Choroid plexus epithelial cell (primary cell): ENCODE results near the gene ALDH3B1.
A peak's percentile ranks its signal among the peaks of the same experiment; 100 is the strongest.
"Not testable (repeated sequence)": the region's sequence is repeated elsewhere in the genome, so short reads cannot be mapped to it uniquely, and the experiment has no call there.

Experiments used
- DNase-seq: peaks from one replicate; pipeline ENCODE4 v3.0.0-alpha.2; 2010; ENCODE audit warnings: low read depth
- H3K4me3 ChIP-seq: 2 replicates; pipeline ENCODE4 v1.5.1; 2011; ENCODE audit warnings: low read depth, mild to moderate bottlenecking, control low read depth, low read length, moderate library complexity
- TF ChIP-seq, protein P1 (sequence below): conservative IDR thresholded peaks from 2 replicates; pipeline ENCODE4 v1.5.1; 2011; ENCODE audit warnings: low read depth, mild to moderate bottlenecking, control low read depth, inconsistent platforms, low read length, moderate library complexity

The ALDH3B1 gene, protein sequence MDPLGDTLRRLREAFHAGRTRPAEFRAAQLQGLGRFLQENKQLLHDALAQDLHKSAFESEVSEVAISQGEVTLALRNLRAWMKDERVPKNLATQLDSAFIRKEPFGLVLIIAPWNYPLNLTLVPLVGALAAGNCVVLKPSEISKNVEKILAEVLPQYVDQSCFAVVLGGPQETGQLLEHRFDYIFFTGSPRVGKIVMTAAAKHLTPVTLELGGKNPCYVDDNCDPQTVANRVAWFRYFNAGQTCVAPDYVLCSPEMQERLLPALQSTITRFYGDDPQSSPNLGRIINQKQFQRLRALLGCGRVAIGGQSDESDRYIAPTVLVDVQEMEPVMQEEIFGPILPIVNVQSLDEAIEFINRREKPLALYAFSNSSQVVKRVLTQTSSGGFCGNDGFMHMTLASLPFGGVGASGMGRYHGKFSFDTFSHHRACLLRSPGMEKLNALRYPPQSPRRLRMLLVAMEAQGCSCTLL

DNA sequence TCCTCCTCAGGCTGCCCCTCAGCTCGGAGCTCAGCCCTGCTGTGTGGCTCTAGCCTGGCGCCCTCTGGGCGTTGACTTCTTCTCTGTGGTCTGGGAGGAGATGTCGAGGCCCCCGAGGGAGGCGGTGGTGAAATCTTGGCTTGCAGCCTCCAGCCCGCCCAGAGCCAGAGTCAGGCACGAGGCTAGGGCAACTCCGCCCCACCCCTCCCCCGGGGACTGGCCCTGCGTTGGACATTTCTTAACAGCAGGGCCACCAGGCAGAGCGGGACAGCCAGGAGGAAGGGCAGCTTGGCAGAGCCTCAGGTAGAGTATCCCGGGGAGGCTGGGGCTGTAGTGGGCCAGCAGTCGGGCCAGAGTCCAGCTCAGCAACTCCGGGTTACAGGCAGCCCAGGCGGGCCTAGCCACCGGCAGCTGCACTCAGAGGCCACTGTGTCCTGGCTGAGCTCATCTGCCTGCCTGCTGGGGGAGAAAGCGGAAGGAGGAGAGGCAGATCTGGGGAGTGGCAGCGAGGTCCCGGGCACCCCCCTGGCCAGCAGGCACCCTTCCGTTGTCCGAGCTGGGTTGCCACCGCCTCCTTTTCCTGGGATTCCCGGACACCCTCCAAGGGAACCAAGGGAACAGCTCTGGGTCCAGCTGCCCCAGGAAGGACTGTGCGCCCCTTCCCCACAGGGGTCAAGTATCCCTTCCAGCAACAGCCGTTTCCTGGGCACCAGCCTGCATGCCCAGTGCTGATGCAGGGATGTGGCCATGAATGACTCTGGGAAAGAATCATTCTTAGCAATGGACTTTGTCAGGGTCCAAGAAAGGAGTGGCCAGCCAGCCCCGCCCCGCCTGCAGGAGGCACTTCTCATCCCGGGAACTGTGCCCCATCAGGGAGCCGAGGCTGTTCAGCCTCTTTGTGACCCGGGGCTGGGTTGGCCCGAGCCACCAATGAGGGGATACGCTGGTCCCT lies at the start of gene ALDH3B1:
Gene ALDH3B1, plus strand, starts transcription at position 238 of the 952 bp plus-strand sequence. CDS start 4,971 bp downstream, outside the sequence.
- peak; percentile 87 for DNase-seq
- TF ChIP-seq, protein P1, sequence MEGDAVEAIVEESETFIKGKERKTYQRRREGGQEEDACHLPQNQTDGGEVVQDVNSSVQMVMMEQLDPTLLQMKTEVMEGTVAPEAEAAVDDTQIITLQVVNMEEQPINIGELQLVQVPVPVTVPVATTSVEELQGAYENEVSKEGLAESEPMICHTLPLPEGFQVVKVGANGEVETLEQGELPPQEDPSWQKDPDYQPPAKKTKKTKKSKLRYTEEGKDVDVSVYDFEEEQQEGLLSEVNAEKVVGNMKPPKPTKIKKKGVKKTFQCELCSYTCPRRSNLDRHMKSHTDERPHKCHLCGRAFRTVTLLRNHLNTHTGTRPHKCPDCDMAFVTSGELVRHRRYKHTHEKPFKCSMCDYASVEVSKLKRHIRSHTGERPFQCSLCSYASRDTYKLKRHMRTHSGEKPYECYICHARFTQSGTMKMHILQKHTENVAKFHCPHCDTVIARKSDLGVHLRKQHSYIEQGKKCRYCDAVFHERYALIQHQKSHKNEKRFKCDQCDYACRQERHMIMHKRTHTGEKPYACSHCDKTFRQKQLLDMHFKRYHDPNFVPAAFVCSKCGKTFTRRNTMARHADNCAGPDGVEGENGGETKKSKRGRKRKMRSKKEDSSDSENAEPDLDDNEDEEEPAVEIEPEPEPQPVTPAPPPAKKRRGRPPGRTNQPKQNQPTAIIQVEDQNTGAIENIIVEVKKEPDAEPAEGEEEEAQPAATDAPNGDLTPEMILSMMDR: peak; percentile 11
- peak within 1 kb of the TSS; percentile 59 for H3K4me3 ChIP-seq

DNA sequence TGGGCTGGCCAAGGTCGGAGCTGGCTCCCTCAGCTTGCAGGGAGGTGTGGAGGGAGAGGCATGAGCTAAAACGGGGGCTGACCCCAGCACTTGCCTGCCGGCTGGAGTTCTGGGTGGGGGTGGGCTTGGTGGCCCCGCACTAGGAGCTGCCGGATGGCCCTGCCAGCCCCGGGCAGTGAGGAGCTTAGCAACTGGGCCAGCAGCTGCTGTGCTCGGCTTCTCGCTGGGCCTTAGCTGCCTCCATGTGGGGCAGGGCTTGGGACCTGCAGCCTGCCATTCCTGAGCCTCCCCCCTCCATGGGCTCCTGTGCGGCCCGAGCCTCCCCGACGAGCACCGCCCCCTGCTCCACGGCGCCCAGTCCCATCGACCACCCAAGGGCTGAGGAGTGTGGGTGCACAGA lies 46.9 kb upstream of the ALDH3B1 start:
- DNase-seq, H3K4me3 ChIP-seq: not testable (repeated sequence)

DNA sequence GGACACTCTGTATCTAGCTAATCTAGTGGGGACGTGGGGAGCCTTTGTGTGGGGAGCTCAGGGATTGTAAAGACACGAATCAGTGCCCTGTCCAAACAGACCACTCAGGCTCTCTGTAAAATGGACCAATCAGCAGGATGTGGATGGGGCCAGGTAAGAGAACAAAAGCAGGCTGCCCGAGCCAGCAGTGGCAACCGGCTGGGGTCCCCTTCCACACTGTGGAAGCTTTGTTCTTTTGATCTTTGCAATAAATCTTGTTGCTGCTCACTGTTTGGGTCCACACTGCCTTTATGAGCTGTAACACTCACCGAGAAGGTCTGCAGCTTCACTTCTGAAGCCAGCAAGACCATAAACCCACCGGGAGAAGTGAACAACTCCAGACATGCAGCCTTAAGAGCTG lies 46.2 kb upstream of the ALDH3B1 start:
- H3K4me3 ChIP-seq, DNase-seq: not testable (repeated sequence)

DNA sequence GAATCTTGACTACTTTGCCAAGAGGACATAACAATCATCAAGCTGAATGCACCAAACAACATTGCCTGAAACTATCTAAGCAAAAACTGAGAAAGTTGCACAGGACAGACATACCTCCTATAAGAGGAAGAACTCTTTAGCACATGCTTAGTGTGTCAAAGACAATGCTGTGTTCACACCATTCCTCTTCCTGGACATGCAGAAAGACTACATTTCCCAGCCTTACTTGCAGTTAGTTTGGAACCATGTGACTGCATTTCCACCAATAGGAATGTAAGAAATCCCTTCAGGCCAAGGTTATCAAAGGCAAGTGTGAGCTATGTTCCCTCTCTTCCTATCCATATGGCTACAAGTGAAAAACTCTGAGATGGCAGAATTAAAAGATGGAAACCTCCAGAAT lies 45.4 kb upstream of the ALDH3B1 start:
- not testable (repeated sequence) for DNase-seq, H3K4me3 ChIP-seq

DNA sequence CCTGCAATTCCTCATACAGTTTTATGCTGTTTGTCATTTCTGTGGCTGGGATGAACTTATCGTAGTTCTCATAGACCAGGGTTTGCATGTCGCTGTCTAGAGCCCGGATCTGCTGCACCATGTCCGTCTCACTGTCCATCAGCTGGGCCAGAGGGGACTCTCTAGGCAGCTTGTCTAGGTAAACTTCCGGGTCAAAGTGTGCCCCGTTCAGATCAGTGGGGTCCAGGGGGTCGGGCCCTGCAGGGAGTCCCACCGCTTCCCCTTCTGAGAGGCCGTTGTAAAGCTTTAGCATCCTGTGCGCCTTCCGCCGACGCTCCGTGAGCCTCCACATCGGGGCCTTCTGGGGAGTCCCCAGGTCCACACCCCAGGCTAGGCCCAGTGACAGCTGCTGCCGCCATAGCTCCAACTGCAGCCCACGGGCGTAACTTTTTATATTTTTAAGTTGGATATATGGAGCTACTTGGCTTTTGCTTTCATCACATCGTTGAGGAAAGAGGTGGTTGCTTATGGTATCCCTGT lies 44.2 kb upstream of the ALDH3B1 start:
- not testable (repeated sequence) for H3K4me3 ChIP-seq, DNase-seq

DNA sequence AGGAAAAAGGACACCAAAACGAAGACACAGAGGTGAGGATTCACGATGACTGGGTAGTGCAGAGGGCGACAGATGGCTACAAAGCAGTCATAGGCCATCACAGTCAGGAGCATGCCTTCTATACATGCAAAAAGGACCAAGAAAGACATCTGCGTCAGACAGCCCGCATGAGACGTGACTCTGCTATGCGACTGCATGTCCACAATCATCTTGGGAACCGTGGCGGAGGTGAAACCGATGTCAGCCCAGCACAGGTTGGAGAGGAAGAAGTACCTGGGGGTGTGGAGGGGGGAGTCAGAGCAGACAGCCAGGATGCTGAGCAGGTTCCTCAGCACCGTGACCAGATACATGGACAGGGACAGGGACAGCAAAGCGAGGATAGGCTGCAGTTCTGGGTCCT lies 35.4 kb upstream of the ALDH3B1 start:
- not testable (repeated sequence) for DNase-seq, H3K4me3 ChIP-seq

DNA sequence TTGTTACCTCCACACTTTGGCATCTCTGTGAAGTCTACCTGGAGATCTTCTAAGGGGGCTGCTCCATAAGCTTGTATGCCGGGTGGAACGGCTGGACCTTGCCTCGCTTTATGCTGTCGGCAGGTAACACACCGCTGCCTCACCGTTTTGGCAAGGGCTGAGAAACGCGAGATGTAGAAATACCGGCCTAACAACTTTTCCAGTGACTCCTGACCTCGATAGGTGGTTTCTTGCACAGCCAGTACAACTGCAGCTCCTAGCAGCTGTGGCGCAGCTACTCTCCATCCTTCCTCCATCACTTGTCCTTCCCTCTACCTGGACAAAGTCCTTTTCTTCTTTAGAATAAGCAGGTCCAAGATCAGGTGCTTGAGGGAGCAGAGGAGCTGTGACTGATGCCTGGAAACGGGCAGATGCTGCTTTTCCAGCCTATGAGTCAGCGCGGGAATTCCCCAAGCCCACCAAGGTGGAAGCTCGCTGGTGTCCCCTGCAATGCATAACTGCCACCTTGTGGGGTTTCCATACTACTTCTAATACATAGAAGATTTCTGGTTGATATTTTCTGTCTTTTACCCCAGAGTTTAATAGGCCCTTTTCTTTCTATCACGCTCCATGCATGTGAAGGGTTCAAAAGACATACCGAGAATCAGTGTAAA lies 31.2 kb upstream of the ALDH3B1 start:
- not testable (repeated sequence) for DNase-seq, H3K4me3 ChIP-seq

DNA sequence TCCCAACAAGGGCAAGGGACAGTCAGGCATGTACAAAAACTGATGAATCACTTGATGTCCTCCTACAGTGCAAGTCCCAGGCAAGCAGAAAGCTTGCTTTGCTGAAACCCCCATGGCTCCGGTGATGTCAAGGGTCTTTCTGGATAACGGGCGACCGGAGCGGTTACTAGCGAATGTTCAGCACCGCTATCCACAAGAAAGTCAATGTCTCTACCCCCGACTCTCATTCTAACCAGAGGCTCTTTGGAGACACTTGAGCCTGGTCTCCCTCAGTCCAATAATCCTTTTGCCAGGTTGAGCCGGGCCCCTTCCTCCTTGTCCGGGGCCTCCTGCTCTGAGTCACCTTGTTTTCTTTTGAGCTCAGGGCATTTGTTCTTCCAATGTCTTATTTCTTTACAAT lies 28.9 kb upstream of the ALDH3B1 start:
- H3K4me3 ChIP-seq, DNase-seq: not testable (repeated sequence)

DNA sequence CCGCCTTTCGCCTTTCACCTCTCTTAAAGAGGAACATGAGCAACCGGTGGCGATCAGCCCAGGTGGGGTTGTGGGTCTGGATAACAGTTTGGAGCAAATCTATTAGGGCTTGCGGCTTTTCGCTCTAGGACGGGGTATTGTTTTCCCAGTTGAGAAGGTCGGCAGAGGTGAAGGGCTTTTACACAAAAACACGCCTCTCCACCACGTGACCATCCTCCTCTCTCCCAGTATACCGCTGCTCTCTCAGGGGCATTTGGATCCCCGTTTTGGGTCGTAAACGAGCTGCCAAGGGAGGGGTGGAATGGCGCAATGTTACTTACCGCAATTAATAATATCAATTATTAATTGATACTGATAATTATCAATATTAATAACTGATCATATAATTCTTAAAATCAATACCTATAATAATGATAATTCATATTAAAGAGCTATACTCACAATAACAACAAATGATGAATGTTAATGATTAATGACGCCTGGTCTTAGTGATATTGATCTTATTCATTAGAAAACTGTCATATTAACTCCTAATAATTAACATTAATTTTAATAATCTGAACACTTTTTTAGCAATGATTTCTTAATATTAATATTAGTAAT lies 27.8 kb upstream of the ALDH3B1 start:
- DNase-seq, H3K4me3 ChIP-seq: not testable (repeated sequence)

DNA sequence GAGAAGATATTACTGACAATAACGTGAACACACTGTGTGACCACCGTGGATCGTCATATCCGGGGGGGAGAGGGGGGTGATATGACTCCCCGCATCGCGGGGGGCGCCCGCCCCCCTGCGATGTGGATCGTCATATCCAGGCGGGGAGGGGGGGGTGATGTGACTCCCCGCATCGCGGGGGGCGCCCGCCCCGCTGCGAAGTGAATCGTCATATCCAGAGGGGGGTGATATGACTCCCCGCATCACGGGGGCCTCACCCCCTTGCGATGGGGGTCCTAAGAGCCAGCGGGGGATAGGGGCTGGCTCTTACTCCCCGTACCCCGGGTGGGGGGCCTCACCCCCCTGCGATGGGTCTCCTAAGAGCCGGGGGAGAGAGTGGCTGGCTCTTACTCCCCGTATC lies 26.2 kb upstream of the ALDH3B1 start:
- TF ChIP-seq, protein P1: no peak
- H3K4me3 ChIP-seq: no peak overlapping the region
- DNase-seq: no peak

DNA sequence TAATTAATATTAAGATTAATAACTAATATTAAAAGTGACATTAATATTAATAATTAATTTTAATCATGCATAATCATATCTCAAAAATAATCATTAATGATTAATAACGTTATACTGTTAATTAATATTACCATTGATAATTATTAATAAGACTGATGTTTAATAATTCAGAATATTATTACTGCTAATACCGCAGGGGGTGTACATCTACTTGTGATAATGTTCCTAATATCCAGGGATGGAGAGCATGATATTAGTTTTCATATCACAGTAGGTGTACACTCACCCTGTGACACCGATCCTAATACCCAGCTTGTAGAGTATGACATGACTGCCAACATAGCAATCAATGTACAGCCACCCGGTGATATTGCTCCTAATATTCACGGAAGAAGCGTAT lies 24.8 kb upstream of the ALDH3B1 start:
- H3K4me3 ChIP-seq, DNase-seq: not testable (repeated sequence)

DNA sequence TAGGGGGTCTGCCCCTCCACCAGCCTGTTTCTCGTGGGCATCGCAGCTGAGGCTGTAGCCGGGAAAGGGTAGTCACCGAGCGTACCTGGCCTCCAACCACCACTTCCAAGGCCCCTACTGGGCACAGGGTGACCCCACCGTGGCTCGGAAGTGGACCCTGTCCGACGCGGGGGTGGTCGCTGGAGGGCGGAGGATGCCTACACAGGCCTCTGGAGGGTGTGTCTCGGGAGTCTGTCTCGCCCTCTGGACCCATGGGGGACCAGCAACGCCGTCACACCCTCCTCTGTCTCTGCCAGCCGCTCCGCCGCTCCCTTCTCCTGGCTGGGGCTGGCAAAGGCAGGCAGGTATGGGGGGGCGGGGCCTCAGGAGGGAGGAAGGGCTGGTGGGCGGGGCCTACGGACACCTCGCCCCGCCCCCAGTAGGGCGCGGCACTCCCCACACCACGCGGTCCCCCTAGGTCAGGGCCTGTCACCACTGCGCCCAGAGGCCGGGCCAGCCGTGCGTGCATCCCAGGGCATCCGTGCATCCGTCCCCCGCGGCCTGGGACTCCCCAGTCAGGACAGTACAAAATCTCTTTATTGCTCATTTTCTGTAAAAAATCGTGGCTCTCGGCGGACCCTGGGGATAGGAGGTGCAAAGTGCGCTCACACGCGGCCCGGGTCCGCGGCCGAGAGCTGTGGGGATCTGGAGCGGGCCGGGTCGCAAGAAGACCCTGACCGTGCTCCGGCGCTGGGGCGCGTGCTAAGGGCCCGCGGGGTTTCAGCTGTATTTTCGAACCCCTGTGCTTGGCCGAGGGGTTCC lies 19.4 kb upstream of the ALDH3B1 start:
- H3K4me3 ChIP-seq, DNase-seq: not testable (repeated sequence)

DNA sequence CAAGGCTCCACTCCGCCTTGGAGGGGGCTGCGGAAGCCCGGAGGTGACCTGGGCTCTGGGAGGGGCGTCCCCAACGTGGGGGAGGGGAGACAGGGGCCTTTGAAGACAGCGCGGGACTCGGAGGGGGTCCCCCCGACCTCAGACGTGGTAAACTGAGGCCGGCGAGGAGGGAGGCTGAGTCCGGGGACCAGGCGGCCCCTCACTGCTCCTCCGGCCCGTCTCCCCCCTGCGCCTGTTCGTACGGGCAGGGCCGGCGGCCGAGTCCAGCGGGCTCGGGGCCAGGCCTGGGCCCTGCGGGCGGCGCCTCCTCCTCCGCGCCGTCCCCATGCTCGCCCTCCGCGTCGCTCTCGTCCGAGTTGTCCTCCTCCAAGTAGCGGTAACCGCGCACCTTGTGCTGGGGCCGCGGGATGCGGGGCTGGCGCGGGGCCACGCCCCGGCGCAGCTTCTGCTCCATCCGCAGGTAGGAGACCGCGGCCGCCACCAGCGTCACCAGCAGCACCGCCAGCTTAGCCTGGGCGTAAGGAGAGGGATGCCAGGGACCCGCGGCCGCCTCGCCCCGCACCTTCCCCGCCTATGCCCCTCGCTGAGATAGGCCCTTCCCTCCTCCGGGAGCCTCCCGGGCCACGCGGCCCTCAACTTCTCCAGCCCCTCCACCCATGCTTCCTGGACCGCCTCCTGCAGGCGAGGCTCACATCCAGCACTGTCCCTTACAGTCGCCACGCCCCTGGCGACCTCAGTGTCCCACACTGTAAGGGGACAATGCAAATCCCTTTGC lies 18.6 kb upstream of the ALDH3B1 start:
- H3K4me3 ChIP-seq, DNase-seq: not testable (repeated sequence)
